HL-60 (cell line): ENCODE measurements around the gene PPP1R1B.

Experiments used
- DNase-seq, 2 experiments: peaks; one replicate each; pipeline ENCODE4 v3.0.0-alpha.2; 2010 to 2020; ENCODE audit warnings: low read depth in 1 of 2, low spot score in 1 of 2
- H3K27ac ChIP-seq: fragments of 250-450 bp; sonication (Bioruptor Pico); replicated peaks from 2 replicates; pipeline ENCODE4 v1.5.1; 2020; ENCODE audit warnings: mild to moderate bottlenecking, moderate library complexity
- H3K27me3 ChIP-seq: fragments of 250-450 bp; sonication (Bioruptor Pico); 2 replicates; pipeline ENCODE4 v1.5.1; 2021; ENCODE audit warnings: mild to moderate bottlenecking, moderate library complexity; ENCODE audit not compliant: insufficient read depth, poor library complexity, severe bottlenecking
- H3K4me3 ChIP-seq: replicated peaks from 2 replicates; pipeline ENCODE4 v1.5.1; 2011; ENCODE audit warnings: mild to moderate bottlenecking, control low read depth, low read length; ENCODE audit not compliant: insufficient read depth
- CTCF ChIP-seq: IDR thresholded peaks from one replicate; pipeline ENCODE4 v1.5.1; 2011; ENCODE audit warnings: low read length, control low read depth, inconsistent platforms; ENCODE audit not compliant: insufficient read depth
- GABPA ChIP-seq: IDR thresholded peaks from 2 replicates; pipeline ENCODE4 v1.6.1; 2012; ENCODE audit warnings: low read depth
- POLR2AphosphoS5 ChIP-seq: IDR thresholded peaks from 2 replicates; pipeline ENCODE4 v1.6.1; 2012; ENCODE audit warnings: low read depth
- SPI1 ChIP-seq: IDR thresholded peaks from 2 replicates; pipeline ENCODE4 v1.6.1; 2012; ENCODE audit warnings: low read depth, mild to moderate bottlenecking, borderline replicate concordance
- TF ChIP-seq, protein P1 (sequence below): IDR thresholded peaks from 2 replicates; pipeline ENCODE4 v1.6.1; 2012; ENCODE audit warnings: low read depth; ENCODE audit not compliant: insufficient replicate concordance

PPP1R1B gene

DNA sequence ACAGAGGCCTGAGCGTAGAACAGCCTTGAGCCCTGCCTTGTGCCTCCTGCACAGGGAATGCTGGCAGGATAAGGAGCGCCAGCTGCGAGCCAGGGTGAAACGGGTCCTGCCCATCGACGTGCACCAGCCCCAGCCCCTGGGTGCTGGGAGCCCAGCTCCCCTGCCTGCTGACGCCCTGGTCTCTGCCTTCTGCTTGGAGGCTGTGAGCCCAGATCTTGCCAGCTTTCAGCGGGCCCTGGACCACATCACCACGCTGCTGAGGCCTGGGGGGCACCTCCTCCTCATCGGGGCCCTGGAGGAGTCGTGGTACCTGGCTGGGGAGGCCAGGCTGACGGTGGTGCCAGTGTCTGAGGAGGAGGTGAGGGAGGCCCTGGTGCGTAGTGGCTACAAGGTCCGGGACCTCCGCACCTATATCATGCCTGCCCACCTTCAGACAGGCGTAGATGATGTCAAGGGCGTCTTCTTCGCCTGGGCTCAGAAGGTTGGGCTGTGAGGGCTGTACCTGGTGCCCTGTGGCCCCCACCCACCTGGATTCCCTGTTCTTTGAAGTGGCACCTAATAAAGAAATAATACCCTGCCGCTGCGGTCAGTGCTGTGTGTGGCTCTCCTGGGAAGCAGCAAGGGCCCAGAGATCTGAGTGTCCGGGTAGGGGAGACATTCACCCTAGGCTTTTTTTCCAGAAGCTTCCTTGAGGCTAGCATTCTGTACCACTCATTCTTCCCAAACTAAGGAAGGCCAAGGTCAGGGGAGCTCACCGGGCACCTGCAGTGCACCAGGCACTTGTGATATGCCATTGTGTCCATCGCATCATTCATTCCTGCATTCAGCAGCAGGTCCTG, 43.4 kb downstream of the PPP1R1B start:
- H3K27ac ChIP-seq = no peak overlapping the region
- TF ChIP-seq POLR2AphosphoS5 (no peak), GABPA (no peak), CTCF (no peak), SPI1 (no peak)
- TF ChIP-seq, protein P1, sequence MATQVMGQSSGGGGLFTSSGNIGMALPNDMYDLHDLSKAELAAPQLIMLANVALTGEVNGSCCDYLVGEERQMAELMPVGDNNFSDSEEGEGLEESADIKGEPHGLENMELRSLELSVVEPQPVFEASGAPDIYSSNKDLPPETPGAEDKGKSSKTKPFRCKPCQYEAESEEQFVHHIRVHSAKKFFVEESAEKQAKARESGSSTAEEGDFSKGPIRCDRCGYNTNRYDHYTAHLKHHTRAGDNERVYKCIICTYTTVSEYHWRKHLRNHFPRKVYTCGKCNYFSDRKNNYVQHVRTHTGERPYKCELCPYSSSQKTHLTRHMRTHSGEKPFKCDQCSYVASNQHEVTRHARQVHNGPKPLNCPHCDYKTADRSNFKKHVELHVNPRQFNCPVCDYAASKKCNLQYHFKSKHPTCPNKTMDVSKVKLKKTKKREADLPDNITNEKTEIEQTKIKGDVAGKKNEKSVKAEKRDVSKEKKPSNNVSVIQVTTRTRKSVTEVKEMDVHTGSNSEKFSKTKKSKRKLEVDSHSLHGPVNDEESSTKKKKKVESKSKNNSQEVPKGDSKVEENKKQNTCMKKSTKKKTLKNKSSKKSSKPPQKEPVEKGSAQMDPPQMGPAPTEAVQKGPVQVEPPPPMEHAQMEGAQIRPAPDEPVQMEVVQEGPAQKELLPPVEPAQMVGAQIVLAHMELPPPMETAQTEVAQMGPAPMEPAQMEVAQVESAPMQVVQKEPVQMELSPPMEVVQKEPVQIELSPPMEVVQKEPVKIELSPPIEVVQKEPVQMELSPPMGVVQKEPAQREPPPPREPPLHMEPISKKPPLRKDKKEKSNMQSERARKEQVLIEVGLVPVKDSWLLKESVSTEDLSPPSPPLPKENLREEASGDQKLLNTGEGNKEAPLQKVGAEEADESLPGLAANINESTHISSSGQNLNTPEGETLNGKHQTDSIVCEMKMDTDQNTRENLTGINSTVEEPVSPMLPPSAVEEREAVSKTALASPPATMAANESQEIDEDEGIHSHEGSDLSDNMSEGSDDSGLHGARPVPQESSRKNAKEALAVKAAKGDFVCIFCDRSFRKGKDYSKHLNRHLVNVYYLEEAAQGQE = no peak

DNA sequence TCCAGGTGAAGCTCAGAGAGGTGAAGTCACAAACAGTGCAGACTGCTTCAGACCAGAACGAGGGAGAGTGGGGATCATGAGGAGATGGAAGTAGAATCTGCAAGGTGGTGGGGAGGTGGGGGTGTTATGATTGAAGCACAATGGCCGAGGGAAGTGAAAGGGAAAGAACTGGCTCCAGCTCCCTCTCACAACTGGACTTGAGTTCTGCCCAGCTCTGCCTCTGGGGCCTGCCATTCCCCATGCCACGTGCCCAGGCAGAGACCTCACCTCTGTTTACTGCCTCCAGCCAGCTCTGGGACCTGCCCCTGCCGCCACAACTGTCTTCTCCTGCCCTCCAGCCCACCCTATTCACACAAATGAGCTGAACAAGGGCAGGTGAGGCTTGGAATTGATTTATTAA, 44.0 kb downstream of the PPP1R1B start:
- TF ChIP-seq POLR2AphosphoS5 = no peak
- Histone ChIP-seq H3K27me3 (peaks cover 43% of the 10 kb centered on the region), H3K4me3 (no peak overlapping the region), H3K27ac (no peak overlapping the region)
- DNase-seq = no peak

More for the DNA sequence above, 43.4 kb downstream of the PPP1R1B start:
- Histone ChIP-seq H3K27me3 (peaks cover 43% of the 10 kb centered on the region), H3K4me3 (no peak overlapping the region)
- no peak for DNase-seq

- peak in 1 of 2 experiments; percentile 19 for DNase-seq
- TF ChIP-seq CTCF (no peak), GABPA (no peak), POLR2AphosphoS5 (no peak), SPI1 (no peak)
- TF ChIP-seq, protein P1 = no peak
- Histone ChIP-seq H3K27ac (no peak overlapping the region), H3K27me3 (peaks cover 33% of the 10 kb centered on the region), H3K4me3 (no peak overlapping the region)
Observed at GRCh38 chr17:39671651-39672521, 45.1 kb downstream of the PPP1R1B start.

- TF ChIP-seq GABPA = no peak
- TF ChIP-seq CTCF = no peak
- Histone ChIP-seq H3K27me3 (peaks cover 24% of the 10 kb centered on the region), H3K27ac (no peak overlapping the region), H3K4me3 (no peak overlapping the region)
- no peak for DNase-seq
Observed at GRCh38 chr17:39672522-39673334, 46.0 kb downstream of the PPP1R1B start.
